ENCODE data around the gene SLC39A3.

- no peak for TF ChIP-seq CTCF (IDR thresholded peaks at IDR 0.05)
- no peak for TF ChIP-seq EP300 (IDR thresholded peaks at IDR 0.05)
Measured at GRCh38 chr19:2762783-2763496, 23.1 kb upstream of the SLC39A3 start.
